Stomach (tissue), 9 donors: ENCODE data around the gene AGPAT4. TPM values are rescaled to one million over a fixed set of nuclear protein-coding genes. Genes with fewer than 3 reads are reported as not detected.

Experiments used
- DNase-seq, 2 donors: peaks; one replicate each; pipeline versions ENCODE4 v3.0.0 to v3.0.0-alpha.2; 2013 to 2019
- H3K27ac ChIP-seq, 5 donors: fragments of 200-600 bp in 4 of 5; sonication (generic) in 4 of 5; one replicate each; pipeline ENCODE4 v1.5.1; 2013 to 2019; ENCODE audit warnings: mild to moderate bottlenecking in 1 of 5, moderate library complexity in 1 of 5
- H3K27me3 ChIP-seq, 3 donors: fragments of 200-600 bp; sonication (generic); one replicate each; pipeline ENCODE4 v1.5.1; 2017 to 2019; ENCODE audit warnings: mixed run types in 1 of 3
- H3K36me3 ChIP-seq, 4 donors: fragments of 200-600 bp; sonication (generic); 1 replicate in 3 of 4; 2 replicates in 1 of 4; pipeline ENCODE4 v1.5.1; 2016 to 2019
- H3K4me1 ChIP-seq, 4 donors: fragments of 200-600 bp; sonication (generic); one replicate each; pipeline ENCODE4 v1.5.1; 2016 to 2019
- H3K4me3 ChIP-seq, 4 donors: fragments of 200-600 bp; sonication (generic) in 3 of 4; one replicate each; pipeline ENCODE4 v1.5.1; 2016 to 2019; ENCODE audit warnings: mild to moderate bottlenecking in 1 of 4
- H3K9me3 ChIP-seq, 4 donors: fragments of 200-600 bp; sonication (generic); one replicate each; pipeline ENCODE4 v1.5.1; 2016 to 2019
- CTCF ChIP-seq, 7 experiments: fragments of 450-650 bp in 4 of 7; fragments of 200-600 bp in 3 of 7; sonication (generic) in 3 of 7; IDR thresholded peaks; one replicate each; pipeline ENCODE4 v1.5.1; 2016 to 2019; ENCODE audit warnings: antibody characterized with exemption in 7 of 7, control low read depth in 2 of 7, mild to moderate bottlenecking in 1 of 7
- EP300 ChIP-seq: sonication (generic); formaldehyde crosslinking; IDR thresholded peaks from one replicate; pipeline ENCODE4 v1.6.1; 2017; ENCODE audit warnings: antibody characterized with exemption
- POLR2A ChIP-seq, 4 donors: fragments of 450-650 bp; IDR thresholded peaks; one replicate each; pipeline ENCODE4 v1.6.1; 2016; ENCODE audit warnings: antibody characterized with exemption in 4 of 4, control low read depth in 2 of 4, mild to moderate bottlenecking in 1 of 4, moderate library complexity in 1 of 4
- POLR2AphosphoS5 ChIP-seq, 3 donors: sonication (generic); formaldehyde crosslinking; IDR thresholded peaks; one replicate each; pipeline ENCODE4 v1.6.1; 2016; ENCODE audit warnings: antibody characterized with exemption in 3 of 3
- WGBS, 5 donors: extraction: QIAGEN DNeasy Blood & Tissue Kit in 3 of 5; methylation state at CpG; one replicate each; pipeline versions ENCODE4 v1.1.5 to v1.1.7; 2013 to 2018; 5-methylcytosine and 5-hydroxymethylcytosine counted together
- intact Hi-C: fragments of 100-400 bp; cut with DNase I; formaldehyde crosslinking; loops from one replicate; pipeline ENCODE4 v1.15.1; 2023; ENCODE audit warnings: low total_unique reads
- polyA plus RNA-seq, 3 donors: library from polyadenylated mRNA; stranded (reverse); fragments of 200-250 nt; gene quantifications; one replicate each; pipeline ENCODE4 v1.2.3, GENCODE V29; 2013
- total RNA-seq, 5 donors: library from RNA; depleted of rRNA; stranded (reverse); fragments of >200 nt; gene quantifications; one replicate each; pipeline versions ENCODE4 v1.1.0 to v1.2.3, GENCODE V29; 2014 to 2016
- donor health status: healthy with polysubstance abuse.
- donor health status: Bipolar disorder and iron deficiency.
- donor health status: healthy.

The AGPAT4 gene
- total and polyA plus RNA-seq, 8 donors: 0.46 to 15.8 (median 1.0) TPM

- TF ChIP-seq EP300 (no peak), CTCF (IDR thresholded peaks at IDR 0.05) (no peak), POLR2AphosphoS5 (IDR thresholded peaks at IDR 0.05) (no peak), POLR2A (IDR thresholded peaks at IDR 0.05) (no peak)
- peaks cover 0 to 20% (median 5%) of the 10 kb centered on the region in 4 donors for H3K4me1 ChIP-seq
Observed at GRCh38 chr6:161235776-161236633, 37.9 kb downstream of the AGPAT4 start.

GRCh38 chr6:161233986-161234661, 39.7 kb downstream of the AGPAT4 start:
- WGBS, 5 donors: 77 to 84% (median 79%) methylated on average over 8 to 10 of the region's 10 CpGs
- no peak for TF ChIP-seq CTCF (IDR thresholded peaks at IDR 0.05)
- no peak for TF ChIP-seq POLR2A (IDR thresholded peaks at IDR 0.05)
- no peak for TF ChIP-seq EP300
- peak in 1 of 3 donors; percentile 47 for TF ChIP-seq POLR2AphosphoS5 (IDR thresholded peaks at IDR 0.05)
- peak overlapping the region in 1 of 5 donors; percentile 2 for H3K27ac ChIP-seq
- no peaks in the 10 kb centered on the region for H3K27me3 ChIP-seq
- intact Hi-C loops: no loop called here
- H3K9me3 ChIP-seq: no peaks in the 10 kb centered on the region
- peak; percentile 37 to 75 for DNase-seq
- H3K4me1 ChIP-seq: peaks cover 6 to 27% (median 11%) of the 10 kb centered on the region in 4 donors
- H3K36me3 ChIP-seq: no peaks in the 10 kb centered on the region
- H3K4me3 ChIP-seq: no peak overlapping the region

More at GRCh38 chr6:161235776-161236633, 37.9 kb downstream of the AGPAT4 start:
- intact Hi-C loops: no loop called here
- DNase-seq: peak in 1 of 2 donors; percentile 33
- H3K36me3 ChIP-seq: no peaks in the 10 kb centered on the region
- no peaks in the 10 kb centered on the region for H3K27me3 ChIP-seq
- H3K9me3 ChIP-seq: no peaks in the 10 kb centered on the region
- no peak overlapping the region for H3K4me3 ChIP-seq
- H3K27ac ChIP-seq: no peak overlapping the region
- 68 to 80% (median 75%) methylated on average over 15 of the region's 15 CpGs for WGBS, 5 donors

- H3K4me1 ChIP-seq: peaks cover 13 to 44% (median 20%) of the 10 kb centered on the region in 4 donors
- 93 to 97% (median 95%) methylated on average over 6 to 11 of the region's 11 CpGs for WGBS, 5 donors
- H3K27ac ChIP-seq: no peak overlapping the region
Observed at GRCh38 chr6:161232467-161232866, 41.4 kb downstream of the AGPAT4 start.

More at GRCh38 chr6:161232467-161232866, 41.4 kb downstream of the AGPAT4 start:
- intact Hi-C loops: no loop called here
- DNase-seq: no peak
- TF ChIP-seq CTCF (IDR thresholded peaks at IDR 0.05): no peak
- TF ChIP-seq EP300: no peak
- TF ChIP-seq POLR2AphosphoS5 (IDR thresholded peaks at IDR 0.05): no peak
- no peak for TF ChIP-seq POLR2A (IDR thresholded peaks at IDR 0.05)
- Histone ChIP-seq H3K27me3 (no peaks in the 10 kb centered on the region), H3K9me3 (no peaks in the 10 kb centered on the region), H3K4me3 (no peak overlapping the region), H3K36me3 (no peaks in the 10 kb centered on the region)
